HG03108 (cell line): ENCODE data around the gene TMEM217.
"Not testable (repeated sequence)": the region's sequence is repeated elsewhere in the genome, so short reads cannot be mapped to it uniquely, and the experiment has no call there.

ENCODE experiments used
- ATAC-seq: cut with Tn5 transposase; IDR thresholded peaks from one replicate; pipeline ENCODE4 v1.9.1; 2021; ENCODE audit warnings: moderate library complexity; ENCODE audit not compliant: unreplicated experiment

TMEM217 gene

DNA sequence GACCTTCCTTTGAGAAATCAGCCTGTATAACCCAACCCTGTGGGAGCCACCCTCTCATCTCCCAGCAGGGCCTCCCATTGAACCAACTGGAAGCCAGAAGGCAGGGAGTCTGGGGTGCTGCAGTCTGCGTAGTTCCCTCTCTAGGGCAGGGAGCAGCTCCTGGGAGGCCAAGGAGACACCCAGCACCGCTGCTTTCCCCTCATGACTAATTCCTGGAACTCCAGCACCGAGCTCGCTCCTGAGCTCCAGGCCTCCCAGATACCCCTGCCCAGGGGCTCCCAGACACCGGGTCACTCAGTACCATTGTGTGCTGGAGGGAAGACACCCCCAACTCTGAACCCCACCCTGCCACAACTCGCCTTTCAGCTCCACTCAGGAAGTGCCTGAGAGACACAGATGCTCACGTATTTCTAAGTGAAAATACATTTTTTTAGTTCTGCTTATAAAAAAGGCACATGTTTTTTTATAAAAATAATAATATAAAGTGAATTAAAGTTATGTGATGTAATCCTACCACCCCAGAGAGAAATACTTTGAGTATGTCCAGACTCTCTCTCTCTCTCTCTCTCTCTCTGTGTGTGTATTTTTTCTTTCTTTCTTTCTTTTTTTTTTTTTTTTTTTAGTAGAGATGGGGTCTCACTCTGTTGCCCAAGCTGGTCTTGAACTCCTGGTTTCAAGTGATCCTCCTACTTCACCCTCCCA is 70.5 kb downstream of the TMEM217 start:
- no peak for ATAC-seq

DNA sequence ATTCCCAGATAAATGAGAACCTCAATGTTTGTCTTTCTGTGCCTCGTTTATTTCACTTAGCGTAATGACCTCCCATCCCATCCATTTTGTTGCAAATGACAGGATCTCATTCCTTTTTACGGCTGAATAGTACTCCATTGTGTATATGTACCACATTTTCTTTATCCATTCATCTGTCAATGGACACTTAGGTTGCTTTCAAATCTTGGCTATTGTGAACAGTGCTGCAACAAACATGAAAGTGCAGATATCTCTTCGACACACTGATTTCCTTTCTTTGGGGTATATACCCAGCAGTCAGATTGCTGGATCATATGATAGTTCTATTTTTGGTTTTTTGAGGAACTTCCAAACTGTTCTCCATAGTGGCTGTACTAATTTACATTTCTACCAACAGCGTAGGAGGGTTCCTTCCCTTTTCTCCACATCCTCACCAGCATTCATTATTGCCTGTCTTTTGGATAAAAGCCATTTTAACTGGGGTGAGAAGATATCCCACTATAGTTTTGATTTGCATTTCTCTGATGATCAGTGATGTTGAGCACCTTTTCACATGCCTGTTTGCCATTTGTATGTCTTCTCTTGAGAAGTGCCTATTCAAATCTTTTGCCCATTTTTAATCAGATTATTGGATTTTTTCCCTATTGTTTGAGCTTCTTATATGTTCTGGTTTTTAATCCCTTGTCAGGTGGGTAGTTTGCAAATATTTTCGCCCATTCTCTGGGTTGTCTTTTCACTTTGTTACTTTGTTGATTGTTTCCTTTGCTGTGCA is 71.8 kb downstream of the TMEM217 start:
- ATAC-seq: not testable (repeated sequence)

GRCh38 chr6:37182736-37183590 is 75.0 kb downstream of the TMEM217 start:
- peak; percentile 54 for ATAC-seq

- not testable (repeated sequence) for ATAC-seq
These were observed 77.3 kb downstream of the TMEM217 start for GRCh38 chr6:37180610-37181009.

DNA sequence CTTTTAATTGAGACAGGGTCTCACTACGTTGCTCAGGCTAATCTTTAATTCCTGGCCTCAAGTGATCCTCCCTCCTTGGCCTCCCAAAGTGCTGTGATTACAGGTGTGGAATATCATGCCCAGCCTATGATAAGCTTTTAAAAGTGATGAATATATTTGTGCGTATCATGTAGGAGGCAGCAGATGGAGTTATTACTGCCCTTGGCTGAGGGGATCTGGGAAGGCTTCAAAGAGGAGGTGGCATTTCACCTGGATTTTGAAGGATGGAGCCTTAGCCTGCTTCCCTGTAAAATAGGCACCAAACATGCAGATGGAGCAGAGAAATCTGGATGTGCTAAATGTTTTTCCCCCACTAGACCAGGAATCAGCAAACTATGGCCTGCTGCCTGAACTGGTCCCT is 77.9 kb downstream of the TMEM217 start:
- ATAC-seq: no peak

DNA sequence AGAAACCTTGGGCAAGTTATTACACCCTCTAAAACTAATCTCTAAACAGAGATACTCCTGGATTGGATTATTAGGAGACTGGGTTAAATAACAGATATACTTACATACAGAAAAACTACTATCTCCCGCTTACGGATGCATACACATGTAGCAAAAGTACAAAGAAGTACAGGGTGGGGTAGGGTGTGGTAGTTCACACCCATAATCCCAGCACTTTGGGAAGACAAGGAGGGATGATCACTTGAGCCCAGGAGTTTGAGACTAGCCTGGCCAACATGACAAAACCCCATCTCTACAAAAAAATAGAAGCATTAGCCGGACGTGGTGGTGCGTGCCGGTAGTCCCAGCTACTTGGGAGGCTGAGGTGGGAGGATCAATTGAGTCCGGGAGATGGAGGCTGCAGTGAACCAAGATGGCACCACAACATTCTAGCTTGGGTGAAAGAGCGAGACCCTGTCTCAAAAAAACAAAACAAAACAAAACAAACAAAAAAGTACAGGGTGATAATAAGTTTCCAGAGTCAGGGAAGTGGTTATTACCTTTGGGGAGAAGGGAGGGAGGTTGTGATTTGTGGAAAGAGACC is 79.9 kb downstream of the TMEM217 start:
- no peak for ATAC-seq

- no peak for ATAC-seq
These were observed 80.6 kb downstream of the TMEM217 start for GRCh38 chr6:37177077-37177934.

- ATAC-seq: no peak
These were observed 81.5 kb downstream of the TMEM217 start for GRCh38 chr6:37176268-37177076.

DNA sequence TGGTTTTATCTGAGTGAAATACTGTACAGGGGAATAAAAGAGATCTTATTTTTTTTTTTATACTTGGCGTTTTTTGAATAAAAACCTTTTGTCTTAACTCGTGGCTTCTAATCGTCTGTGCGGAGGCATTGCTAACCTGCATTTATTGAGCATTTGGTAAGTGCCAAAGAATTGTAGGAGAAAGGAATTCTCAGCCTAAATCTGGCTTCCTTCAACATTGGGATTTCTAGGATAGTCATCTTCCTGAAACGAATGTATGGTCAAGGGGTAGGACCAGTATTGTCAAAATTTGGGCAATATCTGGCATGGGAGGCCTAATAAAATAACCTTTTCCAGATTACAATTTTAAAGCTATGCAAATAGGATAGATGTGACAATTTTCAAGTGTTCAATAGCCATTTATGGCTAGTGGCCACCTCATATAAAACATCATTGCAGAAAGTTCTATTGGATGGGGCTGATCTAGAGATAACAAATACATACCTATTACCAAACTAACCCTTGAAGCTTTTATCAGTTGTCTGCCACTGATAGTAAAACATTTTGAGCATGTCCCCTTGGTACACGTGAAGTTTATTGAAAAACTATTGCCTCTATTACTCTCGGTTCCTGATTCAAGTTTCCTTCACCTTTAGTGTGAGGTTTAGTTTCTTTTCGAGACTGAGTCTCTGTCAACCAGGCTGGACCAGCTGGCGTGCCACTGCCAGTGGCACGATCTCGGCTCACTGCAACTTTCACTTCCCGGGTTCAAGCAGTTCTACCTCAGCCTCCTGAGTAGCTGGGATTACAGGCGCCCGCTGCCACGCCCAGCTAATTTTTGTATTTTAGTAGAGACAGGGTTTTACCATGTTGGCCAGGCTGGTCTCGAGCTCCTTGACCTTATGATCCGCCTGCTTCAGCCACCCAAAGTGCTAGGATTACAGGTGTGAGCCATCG is 82.3 kb downstream of the TMEM217 start:
- peak; percentile 33 for ATAC-seq

DNA sequence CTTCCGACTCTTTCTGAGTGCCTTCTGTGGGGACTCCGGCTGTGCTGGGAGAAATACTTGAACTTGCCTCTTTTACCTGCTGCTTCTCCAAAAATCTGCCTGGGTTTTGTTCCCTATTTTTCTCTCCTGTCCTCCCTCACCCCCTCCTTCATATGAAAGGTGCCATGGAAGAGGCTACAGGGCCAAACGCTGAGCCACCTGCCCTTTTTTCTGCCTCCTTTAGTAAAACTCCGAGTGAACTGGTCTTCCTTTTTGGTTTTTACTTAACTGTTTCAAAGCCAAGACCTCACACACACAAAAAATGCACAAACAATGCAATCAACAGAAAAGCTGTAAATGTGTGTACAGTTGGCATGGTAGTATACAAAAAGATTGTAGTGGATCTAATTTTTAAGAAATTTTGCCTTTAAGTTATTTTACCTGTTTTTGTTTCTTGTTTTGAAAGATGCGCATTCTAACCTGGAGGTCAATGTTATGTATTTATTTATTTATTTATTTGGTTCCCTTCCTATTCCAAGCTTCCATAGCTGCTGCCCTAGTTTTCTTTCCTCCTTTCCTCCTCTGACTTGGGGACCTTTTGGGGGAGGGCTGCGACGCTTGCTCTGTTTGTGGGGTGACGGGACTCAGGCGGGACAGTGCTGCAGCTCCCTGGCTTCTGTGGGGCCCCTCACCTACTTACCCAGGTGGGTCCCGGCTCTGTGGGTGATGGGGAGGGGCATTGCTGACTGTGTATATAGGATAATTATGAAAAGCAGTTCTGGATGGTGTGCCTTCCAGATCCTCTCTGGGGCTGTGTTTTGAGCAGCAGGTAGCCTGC is 83.2 kb downstream of the TMEM217 start:
- ATAC-seq: no peak

DNA sequence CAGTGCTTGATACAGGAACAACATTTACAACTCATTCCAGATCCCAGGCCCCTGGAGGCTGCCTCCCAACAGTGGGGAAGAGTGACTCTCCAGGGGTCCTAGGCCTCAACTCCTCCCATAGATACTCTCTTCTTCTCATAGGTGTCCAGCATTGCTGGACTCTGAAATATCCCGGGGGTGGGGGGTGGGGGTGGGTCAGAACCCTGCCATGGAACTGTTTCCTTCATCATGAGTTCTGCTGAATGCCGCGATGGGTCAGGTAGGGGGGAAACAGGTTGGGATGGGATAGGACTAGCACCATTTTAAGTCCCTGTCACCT is 83.8 kb downstream of the TMEM217 start:
- no peak for ATAC-seq

DNA sequence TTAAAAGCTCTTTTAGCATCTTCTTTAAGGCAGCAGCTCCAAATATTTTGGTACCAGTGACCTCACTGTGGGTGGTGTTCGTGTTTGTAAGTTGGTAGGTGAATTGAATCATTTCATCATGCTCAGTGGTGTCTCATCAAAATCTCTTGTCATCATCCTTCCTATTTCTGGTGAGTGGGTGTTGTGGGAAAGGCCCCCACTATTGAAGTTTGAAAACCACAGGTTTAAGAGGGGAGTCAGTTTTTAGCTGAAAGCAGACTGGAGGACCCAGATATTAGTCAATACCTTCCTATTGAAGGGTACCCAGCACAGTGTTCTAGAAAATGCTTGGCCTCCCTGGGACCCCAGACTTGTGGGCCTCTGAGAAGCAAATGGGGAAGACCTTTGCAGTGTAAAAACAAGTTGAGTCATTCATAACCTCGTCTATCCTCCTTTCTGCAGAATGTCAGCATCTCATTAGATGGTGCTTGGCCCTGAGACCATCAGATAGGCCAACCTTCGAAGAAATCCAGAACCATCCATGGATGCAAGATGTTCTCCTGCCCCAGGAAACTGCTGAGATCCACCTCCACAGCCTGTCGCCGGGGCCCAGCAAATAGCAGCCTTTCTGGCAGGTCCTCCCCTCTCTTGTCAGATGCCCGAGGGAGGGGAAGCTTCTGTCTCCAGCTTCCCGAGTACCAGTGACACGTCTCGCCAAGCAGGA is 84.3 kb downstream of the TMEM217 start:
- ATAC-seq: no peak

DNA sequence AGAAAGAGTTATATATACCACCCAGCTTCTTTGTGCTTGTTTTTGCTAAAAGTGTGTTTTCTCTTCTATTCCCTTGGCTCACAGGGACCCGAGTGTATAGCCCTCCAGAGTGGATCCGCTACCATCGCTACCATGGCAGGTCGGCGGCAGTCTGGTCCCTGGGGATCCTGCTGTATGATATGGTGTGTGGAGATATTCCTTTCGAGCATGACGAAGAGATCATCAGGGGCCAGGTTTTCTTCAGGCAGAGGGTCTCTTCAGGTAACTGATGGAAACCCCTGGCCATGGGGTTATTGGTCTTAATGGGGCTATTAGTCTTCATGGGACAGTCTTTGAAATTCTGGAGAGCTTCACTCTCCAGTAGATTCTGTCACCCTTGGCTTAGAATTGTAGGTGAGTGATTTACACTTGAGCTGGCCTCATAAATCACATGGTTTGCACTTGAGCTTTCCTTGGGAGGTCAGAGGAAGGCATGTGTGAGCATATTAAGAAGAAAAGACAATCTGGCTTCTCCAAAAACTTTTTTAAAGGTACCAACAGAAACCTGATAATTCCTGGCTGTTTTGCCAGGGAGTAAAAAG is 84.9 kb downstream of the TMEM217 start:
- no peak for ATAC-seq

GRCh38 chr6:37171970-37172812 is 85.8 kb downstream of the TMEM217 start:
- ATAC-seq: no peak

DNA sequence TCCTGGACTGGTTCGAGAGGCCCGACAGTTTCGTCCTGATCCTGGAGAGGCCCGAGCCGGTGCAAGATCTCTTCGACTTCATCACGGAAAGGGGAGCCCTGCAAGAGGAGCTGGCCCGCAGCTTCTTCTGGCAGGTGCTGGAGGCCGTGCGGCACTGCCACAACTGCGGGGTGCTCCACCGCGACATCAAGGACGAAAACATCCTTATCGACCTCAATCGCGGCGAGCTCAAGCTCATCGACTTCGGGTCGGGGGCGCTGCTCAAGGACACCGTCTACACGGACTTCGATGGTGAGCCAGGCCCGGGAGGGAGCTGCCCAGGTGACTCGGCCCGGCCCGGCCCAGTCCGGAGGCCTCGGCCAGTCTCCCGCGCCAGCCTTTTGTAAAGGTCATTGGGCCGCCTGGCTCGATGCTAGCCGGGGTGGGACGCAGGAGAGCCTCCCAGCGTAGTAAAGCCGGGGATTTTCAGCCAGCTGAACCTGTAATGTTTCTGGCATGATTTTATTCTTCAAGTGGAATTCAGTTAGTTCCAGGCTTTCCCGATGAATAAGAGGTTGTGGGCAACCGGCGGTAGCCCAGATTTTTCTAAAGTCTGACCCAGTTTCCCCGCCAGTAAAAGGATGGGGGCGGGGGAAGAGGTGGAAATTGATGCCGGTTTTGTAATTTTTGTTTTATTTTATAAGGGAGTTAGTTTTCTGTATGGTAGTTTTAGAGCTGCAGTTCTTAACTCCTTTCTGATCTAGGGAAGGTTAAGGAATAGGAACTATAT is 86.6 kb downstream of the TMEM217 start:
- ATAC-seq: no peak
